ENCODE measurements around the gene SIPA1. TPM values are rescaled to one million over a fixed set of nuclear protein-coding genes. Genes with fewer than 3 reads are reported as not detected.
A peak's percentile ranks its signal among the peaks of the same experiment; 100 is the strongest.

SIPA1 gene
- total and polyA plus RNA-seq, 5 donors from 2014 or later: 74.7 to 200 (median 84.8) TPM

- no peak overlapping the region for H3K4me3 ChIP-seq (ENCODE audit: low read depth, low read length)
- no peak overlapping the region for H3K4me3 Mint-ChIP-seq
- peaks cover 5% of the 10 kb centered on the region for H3K27me3 ChIP-seq (ENCODE audit: control insufficient read depth, insufficient read depth, low read length)
- H3K4me1 ChIP-seq (ENCODE audit: control insufficient read depth, insufficient read depth, low read length, poor library complexity, severe bottlenecking): no peaks in the 10 kb centered on the region
- peak overlapping the region in 1 of 3 donors; percentile 50 for H3K27ac Mint-ChIP-seq
- no peaks in the 10 kb centered on the region for H3K9me3 ChIP-seq (ENCODE audit: control insufficient read depth in 2 of 2, low read length in 2 of 2)
- no peaks in the 10 kb centered on the region for H3K36me3 ChIP-seq (ENCODE audit: control insufficient read depth, insufficient read depth, low read length)
- no peaks in the 10 kb centered on the region for H3K9me3 Mint-ChIP-seq
- H3K27me3 Mint-ChIP-seq: peaks cover 35% of the 10 kb centered on the region
- peaks cover 0 to 2% (median 0%) of the 10 kb centered on the region in 4 donors for H3K4me1 Mint-ChIP-seq
- no peak for ATAC-seq (ENCODE audit: low read depth in 2 of 2)
- H3K36me3 Mint-ChIP-seq: no peaks in the 10 kb centered on the region
- no peak for DNase-seq
- H3K27ac ChIP-seq (ENCODE audit: insufficient read depth, low read length, poor library complexity, severe bottlenecking): no peak overlapping the region
Measured at GRCh38 chr11:65695459-65696241, 57.7 kb downstream of the SIPA1 start.

GRCh38 chr11:65696802-65697552, 59.1 kb downstream of the SIPA1 start:
- Mint-ChIP-seq H3K27ac (peak overlapping the region in 1 of 3 donors; percentile 60), H3K4me3 (no peak overlapping the region), H3K36me3 (no peaks in the 10 kb centered on the region), H3K27me3 (peaks cover 39% of the 10 kb centered on the region), H3K4me1 (peaks cover 0 to 2% (median 0%) of the 10 kb centered on the region in 4 donors), H3K9me3 (no peaks in the 10 kb centered on the region)
- no peak overlapping the region for H3K4me3 ChIP-seq (ENCODE audit: low read depth, low read length)
- DNase-seq: no peak
- no peaks in the 10 kb centered on the region for H3K4me1 ChIP-seq (ENCODE audit: control insufficient read depth, insufficient read depth, low read length, poor library complexity, severe bottlenecking)
- H3K27ac ChIP-seq (ENCODE audit: insufficient read depth, low read length, poor library complexity, severe bottlenecking): no peak overlapping the region
- no peaks in the 10 kb centered on the region for H3K36me3 ChIP-seq (ENCODE audit: control insufficient read depth, insufficient read depth, low read length)
- no peak for ATAC-seq (ENCODE audit: low read depth in 2 of 2)
- no peaks in the 10 kb centered on the region for H3K9me3 ChIP-seq (ENCODE audit: control insufficient read depth in 2 of 2, low read length in 2 of 2)
- H3K27me3 ChIP-seq (ENCODE audit: control insufficient read depth, insufficient read depth, low read length): peaks cover 9% of the 10 kb centered on the region

- no peak for DNase-seq
- no peak overlapping the region for H3K4me3 ChIP-seq (ENCODE audit: low read depth, low read length)
- Mint-ChIP-seq H3K4me3 (no peak overlapping the region), H3K27me3 (peaks cover 43% of the 10 kb centered on the region), H3K9me3 (no peaks in the 10 kb centered on the region), H3K36me3 (no peaks in the 10 kb centered on the region), H3K4me1 (no peaks in the 10 kb centered on the region), H3K27ac (peak overlapping the region in 1 of 3 donors; percentile 41)
- no peaks in the 10 kb centered on the region for H3K36me3 ChIP-seq (ENCODE audit: control insufficient read depth, insufficient read depth, low read length)
- H3K4me1 ChIP-seq (ENCODE audit: control insufficient read depth, insufficient read depth, low read length, poor library complexity, severe bottlenecking): no peaks in the 10 kb centered on the region
- no peaks in the 10 kb centered on the region for H3K9me3 ChIP-seq (ENCODE audit: control insufficient read depth in 2 of 2, low read length in 2 of 2)
- no peak overlapping the region for H3K27ac ChIP-seq (ENCODE audit: insufficient read depth, low read length, poor library complexity, severe bottlenecking)
- ATAC-seq (ENCODE audit: low read depth in 2 of 2): no peak
- peaks cover 13% of the 10 kb centered on the region for H3K27me3 ChIP-seq (ENCODE audit: control insufficient read depth, insufficient read depth, low read length)
Measured at GRCh38 chr11:65698205-65698604, 60.3 kb downstream of the SIPA1 start.

GRCh38 chr11:65699306-65699705, 61.4 kb downstream of the SIPA1 start:
- no peak overlapping the region for H3K4me3 Mint-ChIP-seq
- H3K36me3 Mint-ChIP-seq: no peaks in the 10 kb centered on the region
- no peaks in the 10 kb centered on the region for H3K4me1 ChIP-seq (ENCODE audit: control insufficient read depth, insufficient read depth, low read length, poor library complexity, severe bottlenecking)
- H3K36me3 ChIP-seq (ENCODE audit: control insufficient read depth, insufficient read depth, low read length): no peaks in the 10 kb centered on the region
- H3K27ac Mint-ChIP-seq: no peak overlapping the region
- H3K27me3 ChIP-seq (ENCODE audit: control insufficient read depth, insufficient read depth, low read length): peaks cover 13% of the 10 kb centered on the region
- no peak overlapping the region for H3K4me3 ChIP-seq (ENCODE audit: low read depth, low read length)
- peaks cover 41% of the 10 kb centered on the region for H3K27me3 Mint-ChIP-seq
- no peaks in the 10 kb centered on the region for H3K4me1 Mint-ChIP-seq
- no peak for DNase-seq
- no peak overlapping the region for H3K27ac ChIP-seq (ENCODE audit: insufficient read depth, low read length, poor library complexity, severe bottlenecking)
- H3K9me3 Mint-ChIP-seq: no peaks in the 10 kb centered on the region
- no peaks in the 10 kb centered on the region for H3K9me3 ChIP-seq (ENCODE audit: control insufficient read depth in 2 of 2, low read length in 2 of 2)
- no peak for ATAC-seq (ENCODE audit: low read depth in 2 of 2)

GRCh38 chr11:65700399-65700798, 62.5 kb downstream of the SIPA1 start:
- H3K27ac ChIP-seq (ENCODE audit: insufficient read depth, low read length, poor library complexity, severe bottlenecking): no peak overlapping the region
- H3K36me3 ChIP-seq (ENCODE audit: control insufficient read depth, insufficient read depth, low read length): no peaks in the 10 kb centered on the region
- no peak overlapping the region for H3K27ac Mint-ChIP-seq
- no peak overlapping the region for H3K4me3 ChIP-seq (ENCODE audit: low read depth, low read length)
- peaks cover 13% of the 10 kb centered on the region for H3K27me3 ChIP-seq (ENCODE audit: control insufficient read depth, insufficient read depth, low read length)
- H3K4me1 ChIP-seq (ENCODE audit: control insufficient read depth, insufficient read depth, low read length, poor library complexity, severe bottlenecking): no peaks in the 10 kb centered on the region
- H3K4me1 Mint-ChIP-seq: no peaks in the 10 kb centered on the region
- ATAC-seq (ENCODE audit: low read depth in 2 of 2): no peak
- no peaks in the 10 kb centered on the region for H3K36me3 Mint-ChIP-seq
- no peak for DNase-seq
- H3K4me3 Mint-ChIP-seq: no peak overlapping the region
- H3K9me3 Mint-ChIP-seq: no peaks in the 10 kb centered on the region
- H3K9me3 ChIP-seq (ENCODE audit: control insufficient read depth in 2 of 2, low read length in 2 of 2): no peaks in the 10 kb centered on the region
- H3K27me3 Mint-ChIP-seq: peaks cover 40% of the 10 kb centered on the region

Other genes with a start within 250 kb of the SIPA1 start
- gene NEAT1, start 215.3 kb upstream of the SIPA1 start, total RNA-seq: 890 TPM
- gene NEAT1, start 215.3 kb upstream of the SIPA1 start, polyA plus RNA-seq: 1 to 10 TPM; 1.4 to 3.1 (median 1.9) TPM
- gene MALAT1, start 139.1 kb upstream of the SIPA1 start, total RNA-seq: 36,047 TPM
- gene MALAT1, start 139.1 kb upstream of the SIPA1 start, polyA plus RNA-seq: 1,000 to 10,000 TPM; 2,329 to 3,603 (median 2,794) TPM
- 59.0 TPM for gene SCYL1, start 113.0 kb upstream of the SIPA1 start, total RNA-seq
- gene SCYL1, start 113.0 kb upstream of the SIPA1 start, polyA plus RNA-seq: 10 to 100 TPM; 24.3 to 31.2 (median 29.0) TPM
- gene LTBP3, start 79.7 kb upstream of the SIPA1 start, total RNA-seq: 132 TPM
- gene LTBP3, start 79.7 kb upstream of the SIPA1 start, polyA plus RNA-seq: 10 to 100 TPM in 2 of 4 donors, 1 to 10 TPM in 2; 9.2 to 15.0 (median 11.9) TPM
- gene ZNRD2, start 67.6 kb upstream of the SIPA1 start, total RNA-seq: 34.6 TPM
- 10 to 100 TPM; 64.6 to 84.7 (median 73.1) TPM for gene ZNRD2, start 67.6 kb upstream of the SIPA1 start, polyA plus RNA-seq
- 49.4 TPM for gene FAM89B, start 65.6 kb upstream of the SIPA1 start, total RNA-seq
- gene FAM89B, start 65.6 kb upstream of the SIPA1 start, polyA plus RNA-seq: 100 to 1,000 TPM in 3 of 4 donors, 10 to 100 TPM in 1; 77.1 to 158 (median 115) TPM
- 143 TPM for gene EHBP1L1, start 62.0 kb upstream of the SIPA1 start, total RNA-seq
- gene EHBP1L1, start 62.0 kb upstream of the SIPA1 start, polyA plus RNA-seq: 10 to 100 TPM in 1 of 4 donors, 1 to 10 TPM in 3; 7.8 to 11.6 (median 8.7) TPM
- 5.5 TPM for gene KCNK7, start 42.3 kb upstream of the SIPA1 start, total RNA-seq
- 1 to 10 TPM in 1 of 4 donors, under 1 TPM in 2, not detected in 1; 0.19 to 1.5 (median 0.76) TPM for gene KCNK7, start 42.3 kb upstream of the SIPA1 start, polyA plus RNA-seq
- gene MAP3K11, start 23.9 kb upstream of the SIPA1 start, total RNA-seq: 73.1 TPM
- gene MAP3K11, start 23.9 kb upstream of the SIPA1 start, polyA plus RNA-seq: 10 to 100 TPM in 2 of 4 donors, 1 to 10 TPM in 2; 8.1 to 11.6 (median 9.8) TPM
- gene PCNX3, start 22.3 kb upstream of the SIPA1 start, total RNA-seq: 61.3 TPM
- 1 to 10 TPM; 1.9 to 2.6 (median 2.2) TPM for gene PCNX3, start 22.3 kb upstream of the SIPA1 start, polyA plus RNA-seq
- gene RELA, start 24.8 kb downstream of the SIPA1 start, total RNA-seq: 295 TPM
- 10 to 100 TPM; 40.3 to 66.1 (median 53.3) TPM for gene RELA, start 24.8 kb downstream of the SIPA1 start, polyA plus RNA-seq
- 127 TPM for gene KAT5, start 74.2 kb downstream of the SIPA1 start, total RNA-seq
- 10 to 100 TPM; 45.4 to 62.7 (median 55.7) TPM for gene KAT5, start 74.2 kb downstream of the SIPA1 start, polyA plus RNA-seq
- gene RNASEH2C, start 82.7 kb downstream of the SIPA1 start, total RNA-seq: 28.3 TPM
- 10 to 100 TPM; 60.6 to 83.8 (median 72.6) TPM for gene RNASEH2C, start 82.7 kb downstream of the SIPA1 start, polyA plus RNA-seq
- gene AP5B1, start 142.9 kb downstream of the SIPA1 start, total RNA-seq: 16.8 TPM
- gene AP5B1, start 142.9 kb downstream of the SIPA1 start, polyA plus RNA-seq: 10 to 100 TPM in 1 of 4 donors, 1 to 10 TPM in 3; 7.6 to 10.8 (median 9.5) TPM
- not detected for gene OVOL1, start 149.0 kb downstream of the SIPA1 start, total RNA-seq
- gene OVOL1, start 149.0 kb downstream of the SIPA1 start, polyA plus RNA-seq: not detected
- 0.44 TPM for gene SNX32, start 195.9 kb downstream of the SIPA1 start, total RNA-seq
- 1 to 10 TPM in 1 of 4 donors, under 1 TPM in 3; 0.32 to 1.3 (median 0.48) TPM for gene SNX32, start 195.9 kb downstream of the SIPA1 start, polyA plus RNA-seq
- 737 TPM for gene CFL1, start 220.1 kb downstream of the SIPA1 start, total RNA-seq
- gene CFL1, start 220.1 kb downstream of the SIPA1 start, polyA plus RNA-seq: 1,000 to 10,000 TPM; 2,250 to 3,209 (median 2,591) TPM
- 51.1 TPM for gene MUS81, start 222.3 kb downstream of the SIPA1 start, total RNA-seq
- 10 to 100 TPM; 22.7 to 24.6 (median 23.6) TPM for gene MUS81, start 222.3 kb downstream of the SIPA1 start, polyA plus RNA-seq
- 5.8 TPM for gene EFEMP2, start 234.7 kb downstream of the SIPA1 start, total RNA-seq
- under 1 TPM; 0.21 to 0.36 (median 0.29) TPM for gene EFEMP2, start 234.7 kb downstream of the SIPA1 start, polyA plus RNA-seq
- 12.4 TPM for gene CTSW, start 241.7 kb downstream of the SIPA1 start, total RNA-seq
- gene CTSW, start 241.7 kb downstream of the SIPA1 start, polyA plus RNA-seq: 10 to 100 TPM in 3 of 4 donors, 1 to 10 TPM in 1; 3.5 to 35.9 (median 16.9) TPM